Mucosa of descending colon (tissue), 3 donors: ENCODE measurements around the gene MAN1C1. TPM values are rescaled to one million over a fixed set of nuclear protein-coding genes. Genes with fewer than 3 reads are reported as not detected.

Source experiments
- ATAC-seq: fragments of 200-7000 bp; cut with Tn5 transposase; one replicate; pipeline ENCODE4 v1.9.1; 2020; ENCODE audit warnings: mild to moderate bottlenecking, moderate library complexity
- DNase-seq, 3 donors: peaks; one replicate each; pipeline ENCODE4 v3.0.0-alpha.2; 2020
- H3K36me3 ChIP-seq: fragments of 200-600 bp; one replicate; pipeline ENCODE4 v1.8.0; 2021; ENCODE audit warnings: low read depth, mild to moderate bottlenecking
- H3K4me1 ChIP-seq: fragments of 200-600 bp; one replicate; pipeline ENCODE4 v1.8.0; 2021; ENCODE audit warnings: low read depth, mild to moderate bottlenecking
- H3K4me3 ChIP-seq: fragments of 200-600 bp; one replicate; pipeline ENCODE4 v1.8.0; 2021; ENCODE audit warnings: mild to moderate bottlenecking
- H3K9me3 ChIP-seq: fragments of 200-600 bp; one replicate; pipeline ENCODE4 v1.8.0; 2021; ENCODE audit warnings: mild to moderate bottlenecking
- CTCF ChIP-seq: fragments of 200-600 bp; IDR thresholded peaks from one replicate; pipeline ENCODE4 v1.8.0; 2022; ENCODE audit warnings: antibody characterized with exemption, mild to moderate bottlenecking
- intact Hi-C, 2 donors: fragments of 100-400 bp; cut with DNase I in 1 of 2; cut with micrococcal nuclease in 1 of 2; formaldehyde crosslinking; loops; one replicate each; pipeline versions ENCODE4 v1.11.0 to v1.11.1; 2022; cut with DNase I, micrococcal nuclease
- total RNA-seq, 3 donors: library from RNA; stranded (reverse); fragmentation: NEBNext Ultra II Directional in 2 of 3; extraction: Animal tissue kit (Norgen Biotek cat#: 25700) in 2 of 3; gene quantifications; one replicate each; pipeline versions ENCODE4 v1.2.1 to v1.2.4, GENCODE V29; 2021 to 2023
- donor health status: DM: no; HTN: no; CAD: no; lungs with moderate emphysema.
- donor health status: DM: no; HTN: no; CAD: no.
- donor health status: DM: no; HTN: yes; CAD: no.

Gene MAN1C1
- total RNA-seq, 3 donors from 2014 or later: 2.5 to 22.0 (median 6.1) TPM

DNA sequence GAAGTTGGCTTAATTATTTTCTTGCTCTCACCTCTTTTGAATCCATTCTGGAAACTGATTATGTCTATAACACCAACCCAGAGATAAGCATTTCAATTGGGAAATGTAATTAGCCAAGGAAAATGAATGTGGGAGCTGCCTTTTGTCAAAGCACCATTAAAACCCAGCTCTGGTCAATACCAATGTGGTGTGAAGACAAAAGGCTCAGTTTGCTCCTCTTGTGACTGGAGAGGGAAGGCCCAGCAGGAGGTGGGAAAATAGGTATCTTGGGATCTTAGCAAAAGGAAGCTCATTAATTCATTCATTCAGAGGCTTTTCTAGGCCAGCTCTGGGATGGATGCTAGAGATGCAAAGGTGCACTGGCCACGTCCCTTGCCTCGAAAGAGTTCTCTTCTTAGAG lies 108.4 kb downstream of the MAN1C1 start:
- DNase-seq: no peak
- TF ChIP-seq CTCF: no peak
- no peak overlapping the region for H3K4me3 ChIP-seq
- H3K36me3 ChIP-seq: no peaks in the 10 kb centered on the region
- no peak for ATAC-seq
- intact Hi-C loops: no loop called here
- no peaks in the 10 kb centered on the region for H3K9me3 ChIP-seq
- peaks cover 17% of the 10 kb centered on the region for H3K4me1 ChIP-seq

GRCh38 chr1:25725482-25725881 lies 108.9 kb downstream of the MAN1C1 start:
- intact Hi-C loops: no loop called here
- Histone ChIP-seq H3K4me1 (peaks cover 17% of the 10 kb centered on the region), H3K36me3 (no peaks in the 10 kb centered on the region), H3K4me3 (no peak overlapping the region), H3K9me3 (no peaks in the 10 kb centered on the region)
- DNase-seq (no peak), ATAC-seq (no peak)
- TF ChIP-seq CTCF: no peak

DNA sequence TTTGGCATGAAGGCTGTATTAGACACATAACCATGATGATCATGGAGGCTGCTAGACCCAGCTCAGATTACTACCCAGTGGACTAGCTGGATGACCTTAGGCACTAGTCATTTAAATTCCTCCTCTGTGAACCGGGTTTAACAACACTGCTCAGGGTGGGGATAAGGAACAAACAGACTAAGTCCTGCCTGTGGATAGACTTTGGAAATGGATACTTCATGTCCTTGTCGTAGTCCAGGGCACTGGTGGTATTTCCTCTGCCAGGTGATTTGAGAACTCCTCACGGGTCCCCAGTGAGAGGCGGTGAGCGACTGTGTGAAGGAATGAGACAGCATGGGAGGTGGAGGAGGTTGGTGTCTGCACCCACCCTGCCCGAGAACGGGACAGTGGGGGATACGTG lies 110.5 kb downstream of the MAN1C1 start:
- no peak for TF ChIP-seq CTCF
- Histone ChIP-seq H3K36me3 (no peaks in the 10 kb centered on the region), H3K4me1 (peaks cover 17% of the 10 kb centered on the region), H3K4me3 (no peak overlapping the region), H3K9me3 (no peaks in the 10 kb centered on the region)
- DNase-seq: peak in 1 of 3 donors; percentile 31
- ATAC-seq: peak; percentile 81
- intact Hi-C loops: no loop called here

- Histone ChIP-seq H3K4me3 (no peak overlapping the region), H3K9me3 (no peaks in the 10 kb centered on the region), H3K4me1 (peaks cover 17% of the 10 kb centered on the region), H3K36me3 (no peaks in the 10 kb centered on the region)
- TF ChIP-seq CTCF: no peak
- DNase-seq: peak; percentile 65 to 80 (median 69)
- intact Hi-C loops: no loop called here
- ATAC-seq: peak; percentile 81
Measured at GRCh38 chr1:25727635-25728286, 111.2 kb downstream of the MAN1C1 start.

DNA sequence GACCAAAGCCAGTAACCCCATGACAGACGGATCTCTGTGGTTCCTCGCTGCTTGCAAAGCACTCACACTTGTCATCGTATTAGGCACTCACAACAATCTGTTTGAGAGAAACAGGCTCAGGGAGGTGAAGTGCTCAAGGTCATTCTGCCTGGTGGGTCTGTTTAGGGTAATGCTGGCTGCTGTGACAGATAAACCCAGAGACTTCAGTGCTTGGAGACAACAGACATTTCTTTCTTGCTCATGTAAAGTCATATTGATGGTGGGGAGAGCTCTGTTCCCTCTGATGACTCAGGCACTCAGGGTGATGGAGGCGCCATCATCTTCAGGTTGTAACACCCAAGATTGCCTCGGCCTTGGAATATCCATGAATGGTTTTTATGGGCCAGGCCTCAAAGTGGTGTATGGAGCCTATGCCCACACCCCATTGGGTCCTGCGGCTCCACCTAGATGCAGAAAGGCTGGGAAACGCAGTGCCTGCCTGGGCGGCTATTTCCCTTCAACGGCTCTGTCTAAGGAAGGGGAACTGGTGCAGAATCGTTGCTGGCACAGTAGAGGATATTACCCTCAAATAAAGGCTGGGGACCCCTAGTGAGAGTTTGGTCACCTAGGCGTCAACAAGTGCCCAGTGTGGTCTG lies 111.8 kb downstream of the MAN1C1 start:
- ATAC-seq (peak; percentile 5), DNase-seq (no peak)
- Histone ChIP-seq H3K9me3 (no peaks in the 10 kb centered on the region), H3K36me3 (no peaks in the 10 kb centered on the region), H3K4me1 (peaks cover 17% of the 10 kb centered on the region), H3K4me3 (no peak overlapping the region)
- intact Hi-C loops: no loop called here
- TF ChIP-seq CTCF: no peak
